Neural cell (in vitro differentiated cells): ENCODE results near the gene SALL4. TPM values are rescaled to one million over a fixed set of nuclear protein-coding genes. Genes with fewer than 3 reads are reported as not detected.

Experiments
- H2AFZ ChIP-seq: fragments of 200-600, 300-800 bp; sonication (generic), shearing (Covaris generic); 2 replicates; pipeline ENCODE4 v1.6.0; 2014; ENCODE audit warnings: low read depth, mild to moderate bottlenecking, antibody characterized with exemption, low read length, moderate library complexity
- H3F3A ChIP-seq: fragments of 200-600 bp; shearing (Covaris generic); 2 replicates; pipeline ENCODE4 v1.6.1; 2016; ENCODE audit warnings: mild to moderate bottlenecking, moderate library complexity, mixed read lengths, antibody characterized with exemption, low read length; ENCODE audit not compliant: insufficient read depth, poor library complexity, severe bottlenecking
- H3K27ac ChIP-seq: fragments of 200-600, 300-800 bp; sonication (generic), shearing (Covaris generic); 2 replicates; pipeline ENCODE4 v1.5.1; 2014; ENCODE audit warnings: mild to moderate bottlenecking, low read length, moderate library complexity
- H3K27me3 ChIP-seq: fragments of 300-800, 200-600 bp; sonication (generic), shearing (Covaris generic); 2 replicates; pipeline ENCODE4 v1.6.0; 2014; ENCODE audit warnings: mild to moderate bottlenecking, low read depth, low read length, moderate library complexity; ENCODE audit not compliant: insufficient read depth
- H3K36me3 ChIP-seq: fragments of 300-800, 200-600 bp; sonication (generic), shearing (Covaris generic); 2 replicates; pipeline ENCODE4 v1.5.1; 2014; ENCODE audit warnings: mild to moderate bottlenecking, antibody characterized with exemption, low read length, moderate library complexity; ENCODE audit not compliant: insufficient read depth
- H3K4me2 ChIP-seq: fragments of 300-800, 200-600 bp; sonication (generic), shearing (Covaris generic); 2 replicates; pipeline ENCODE4 v1.6.0; 2014; ENCODE audit warnings: mild to moderate bottlenecking, low read length
- H3K4me3 ChIP-seq: fragments of 300-800, 200-600 bp; sonication (generic), shearing (Covaris generic); 2 replicates; pipeline ENCODE4 v1.5.1; 2014; ENCODE audit warnings: mild to moderate bottlenecking, low read length, moderate library complexity
- H3K79me2 ChIP-seq: fragments of 200-600 bp; shearing (Covaris generic); replicated peaks from 2 replicates; pipeline ENCODE4 v1.6.0; 2014; ENCODE audit warnings: mild to moderate bottlenecking, low read length, moderate library complexity; ENCODE audit not compliant: insufficient read depth
- H3K9ac ChIP-seq: fragments of 300-800, 200-600 bp; sonication (generic), shearing (Covaris generic); 2 replicates; pipeline ENCODE4 v1.6.1; 2016; ENCODE audit warnings: mild to moderate bottlenecking, low read length, mixed read lengths
- H3K9me2 ChIP-seq: fragments of 200-600 bp; shearing (Covaris generic); 2 replicates; pipeline ENCODE4 v1.6.1; 2016; ENCODE audit warnings: mild to moderate bottlenecking, low read length, mixed read lengths; ENCODE audit not compliant: insufficient read depth
- H3K9me3 ChIP-seq: fragments of 200-600, 300-800 bp; sonication (generic), shearing (Covaris generic); 2 replicates; pipeline ENCODE4 v1.6.1; 2016; ENCODE audit warnings: mild to moderate bottlenecking, mixed run types, low read length, moderate library complexity, mixed read lengths
- H4K20me1 ChIP-seq: fragments of 200-600 bp; shearing (Covaris generic); 2 replicates; pipeline ENCODE4 v1.6.1; 2016; ENCODE audit warnings: mild to moderate bottlenecking, mixed run types; ENCODE audit not compliant: insufficient read depth
- CTCF ChIP-seq: fragments of 450-650 bp; IDR thresholded peaks from 2 replicates; pipeline ENCODE4 v1.5.1; 2014; ENCODE audit warnings: antibody characterized with exemption, mild to moderate bottlenecking, moderate library complexity; ENCODE audit not compliant: poor library complexity, severe bottlenecking
- EP300 ChIP-seq: fragments of 450-650 bp; conservative IDR thresholded peaks from 2 replicates; pipeline ENCODE4 v1.6.1; 2014; ENCODE audit warnings: antibody characterized with exemption, mild to moderate bottlenecking, moderate library complexity; ENCODE audit not compliant: poor library complexity, severe bottlenecking
- EZH2 ChIP-seq: fragments of 200-600, 300-800 bp; shearing (Covaris generic), sonication (generic); IDR thresholded peaks from 2 replicates; pipeline ENCODE4 v1.6.1; 2014; ENCODE audit warnings: antibody characterized with exemption, low read length, borderline replicate concordance, mild to moderate bottlenecking; ENCODE audit not compliant: insufficient read depth, poor library complexity, severe bottlenecking
- MXI1 ChIP-seq: fragments of 450-650 bp; conservative IDR thresholded peaks from 2 replicates; pipeline ENCODE4 v1.6.1; 2014; ENCODE audit warnings: antibody characterized with exemption, mild to moderate bottlenecking; ENCODE audit not compliant: poor library complexity, severe bottlenecking
- POLR2AphosphoS5 ChIP-seq: IDR thresholded peaks from 2 replicates; pipeline ENCODE4 v1.6.1; 2012
- RAD21 ChIP-seq: fragments of 450-650 bp; conservative IDR thresholded peaks from 2 replicates; pipeline ENCODE4 v1.6.1; 2014; ENCODE audit warnings: antibody characterized with exemption, mild to moderate bottlenecking, moderate library complexity
- REST ChIP-seq: IDR thresholded peaks from 2 replicates; pipeline ENCODE4 v1.6.1; 2012; ENCODE audit warnings: borderline replicate concordance
- SMC3 ChIP-seq: fragments of 450-650 bp; conservative IDR thresholded peaks from 2 replicates; pipeline ENCODE4 v1.6.1; 2014; ENCODE audit warnings: antibody characterized with exemption, mild to moderate bottlenecking, moderate library complexity; ENCODE audit not compliant: poor library complexity
- TAF1 ChIP-seq: IDR thresholded peaks from 2 replicates; pipeline ENCODE4 v1.6.1; 2012; ENCODE audit warnings: low read depth
- polyA plus RNA-seq: library from polyadenylated mRNA; depleted of rRNA; stranded (reverse); fragments of >200 nt; gene quantifications from 2 replicates; pipeline ENCODE4 v1.2.3, GENCODE V29; 2014

SALL4 gene
- polyA plus RNA-seq, 1 donor from 2014 or later, result 1.4 TPM

GRCh38 chr20:51810155-51811041 lies 8.1 kb upstream of the SALL4 start:
- no peak overlapping the region for H3K4me3 ChIP-seq
- no peaks in the 10 kb centered on the region for H3F3A ChIP-seq
- no peak overlapping the region for H3K27ac ChIP-seq

GRCh38 chr20:51807720-51808250 lies 5.5 kb upstream of the SALL4 start:
- Histone ChIP-seq H3K36me3 (no peaks in the 10 kb centered on the region), H3K9ac (no peak overlapping the region), H4K20me1 (no peaks in the 10 kb centered on the region), H3K27me3 (no peaks in the 10 kb centered on the region), H3K9me2 (no peaks in the 10 kb centered on the region), H3K4me2 (no peak overlapping the region), H2AFZ (no peak overlapping the region), H3K4me3 (no peak overlapping the region), H3K27ac (no peak overlapping the region), H3K79me2 (no peaks in the 10 kb centered on the region), H3K9me3 (no peaks in the 10 kb centered on the region), H3F3A (no peaks in the 10 kb centered on the region)
- TF ChIP-seq RAD21 (no peak), EP300 (no peak)

More at GRCh38 chr20:51810155-51811041, 8.1 kb upstream of the SALL4 start:
- Histone ChIP-seq H2AFZ (no peak overlapping the region), H3K4me2 (no peak overlapping the region), H3K79me2 (no peaks in the 10 kb centered on the region), H3K9me2 (no peaks in the 10 kb centered on the region), H4K20me1 (no peaks in the 10 kb centered on the region), H3K9me3 (no peaks in the 10 kb centered on the region), H3K9ac (no peak overlapping the region), H3K36me3 (no peaks in the 10 kb centered on the region), H3K27me3 (no peaks in the 10 kb centered on the region)
- no peak for TF ChIP-seq SMC3
- TF ChIP-seq EZH2, result no peak
- TF ChIP-seq MXI1, result no peak
- TF ChIP-seq REST, result no peak
- no peak for TF ChIP-seq RAD21
- TF ChIP-seq EP300, result no peak

DNA sequence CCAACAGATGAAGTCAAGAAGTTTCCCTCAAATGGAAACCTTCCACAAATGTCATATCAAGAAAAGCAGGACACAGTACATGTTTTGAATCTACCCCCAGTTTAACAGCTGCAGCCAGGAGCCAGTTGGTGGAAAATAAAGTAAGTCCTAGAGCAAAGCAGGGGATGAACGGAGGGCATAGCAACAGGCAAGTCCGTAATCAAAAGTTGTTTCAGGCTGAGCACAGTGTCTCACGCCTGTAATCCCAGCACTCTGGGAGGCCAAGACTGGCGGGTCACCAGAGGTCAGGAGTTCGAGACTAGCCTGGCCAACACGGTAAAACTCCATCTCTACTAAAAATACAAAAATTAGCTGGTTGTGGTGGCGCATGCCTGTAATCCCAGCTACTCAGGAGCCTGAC lies 2.4 kb upstream of the SALL4 start:
- no peaks in the 10 kb centered on the region for H3F3A ChIP-seq
- no peak overlapping the region for H2AFZ ChIP-seq
- no peak for TF ChIP-seq RAD21
- TF ChIP-seq TAF1, result no peak
- TF ChIP-seq SMC3, result no peak
- TF ChIP-seq POLR2AphosphoS5, result no peak
- no peak for TF ChIP-seq EP300
- no peak for TF ChIP-seq REST
- TF ChIP-seq EZH2, result no peak
- no peak for TF ChIP-seq CTCF
- no peak for TF ChIP-seq MXI1
- peaks cover 25% of the 10 kb centered on the region for H3K27me3 ChIP-seq
- no peaks in the 10 kb centered on the region for H3K9me2 ChIP-seq
- H3K9ac ChIP-seq, result no peak overlapping the region
- H3K4me3 ChIP-seq, result no peak overlapping the region
- H3K27ac ChIP-seq, result no peak overlapping the region
- no peaks in the 10 kb centered on the region for H3K79me2 ChIP-seq
- no peaks in the 10 kb centered on the region for H3K9me3 ChIP-seq
- no peak overlapping the region for H3K4me2 ChIP-seq
- no peaks in the 10 kb centered on the region for H4K20me1 ChIP-seq
- H3K36me3 ChIP-seq, result no peaks in the 10 kb centered on the region
